WTC11 (cell line): ENCODE measurements around the gene ELOVL6. TPM values are rescaled to one million over a fixed set of nuclear protein-coding genes. Genes with fewer than 3 reads are reported as not detected.
A peak's percentile ranks its signal among the peaks of the same experiment; 100 is the strongest.

Experiments used
- ATAC-seq: fragments of 200-7000 bp; cut with Tn5 transposase; 2 replicates; pipeline ENCODE4 v1.10.0; 2021; ENCODE audit warnings: mild to moderate bottlenecking, moderate library complexity
- CTCF ChIA-PET: fragments of 300-600 bp; sonication (Branson Sonifier 250); formaldehyde crosslinking; loops from one replicate; lab custom pipeline; 2021; ENCODE audit warnings: antibody characterized with exemption; lab: Charles Lee
- POLR2A ChIA-PET: fragments of 350-600 bp; sonication (Branson Sonifier 250); formaldehyde crosslinking; loops from one replicate; lab custom pipeline; 2021; ENCODE audit warnings: antibody characterized with exemption; lab: Charles Lee
- DNase-seq: peaks from one replicate; pipeline ENCODE4 v3.0.0; 2021; ENCODE audit warnings: low spot score
- H3K27ac Mint-ChIP-seq: 2 replicates; pipeline ENCODE4 v1.8.0; 2021; ENCODE audit warnings: mixed read lengths
- H3K27me3 Mint-ChIP-seq: 2 replicates; pipeline ENCODE4 v1.8.0; 2021; ENCODE audit warnings: low read depth, mild to moderate bottlenecking, moderate library complexity, mixed read lengths
- H3K36me3 Mint-ChIP-seq: 2 replicates; pipeline ENCODE4 v1.8.0; 2021; ENCODE audit warnings: mixed read lengths
- H3K4me1 Mint-ChIP-seq: 2 replicates; pipeline ENCODE4 v1.8.0; 2022; ENCODE audit warnings: mixed read lengths
- H3K4me3 Mint-ChIP-seq: 2 replicates; pipeline ENCODE4 v1.8.0; 2021; ENCODE audit warnings: mild to moderate bottlenecking, moderate library complexity, mixed read lengths
- H3K9me3 Mint-ChIP-seq: 2 replicates; pipeline ENCODE4 v1.8.0; 2021; ENCODE audit warnings: mixed read lengths
- AR ChIP-seq: fragments of 250-450 bp; sonication (Bioruptor Pico); IDR thresholded peaks from 2 replicates; pipeline ENCODE4 v1.9.0; 2021; ENCODE audit warnings: mild to moderate bottlenecking
- ATF6 ChIP-seq: sonication (generic); formaldehyde crosslinking; IDR thresholded peaks from 2 replicates; pipeline ENCODE4 v1.8.1; 2023; ENCODE audit warnings: mild to moderate bottlenecking, missing genetic modification reagents
- CDX4 ChIP-seq: fragments of 250-450 bp; sonication (Bioruptor Pico); IDR thresholded peaks from 2 replicates; pipeline ENCODE4 v1.9.0; 2021; ENCODE audit warnings: moderate library complexity, mild to moderate bottlenecking, inconsistent platforms, borderline replicate concordance
- IRF1 ChIP-seq: sonication (generic); formaldehyde crosslinking; IDR thresholded peaks from 2 replicates; pipeline ENCODE4 v1.8.0; 2023; ENCODE audit warnings: missing genetic modification reagents
- KAT7 ChIP-seq: sonication (generic); formaldehyde crosslinking; IDR thresholded peaks from 2 replicates; pipeline ENCODE4 v1.8.1; 2023; ENCODE audit warnings: missing genetic modification reagents, mild to moderate bottlenecking, borderline replicate concordance
- NFE2L1 ChIP-seq: sonication (generic); formaldehyde crosslinking; IDR thresholded peaks from 2 replicates; pipeline ENCODE4 v1.8.1; 2023; ENCODE audit warnings: missing genetic modification reagents
- TCF7 ChIP-seq: sonication (generic); formaldehyde crosslinking; IDR thresholded peaks from 2 replicates; pipeline ENCODE4 v1.8.0; 2022; ENCODE audit warnings: mild to moderate bottlenecking, low read depth, missing genetic modification reagents, moderate library complexity
- ZNF423 ChIP-seq: fragments of 250-450 bp; sonication (Bioruptor Pico); IDR thresholded peaks from 2 replicates; pipeline ENCODE4 v2.1.2; 2022; ENCODE audit warnings: mild to moderate bottlenecking, moderate library complexity
- total RNA-seq: library from RNA; stranded (reverse); gene quantifications from 3 replicates; pipeline ENCODE4 v1.2.3, GENCODE V29; 2021
- TF ChIP-seq, protein P1 (sequence below): fragments of 250-450 bp; sonication (Bioruptor Pico); IDR thresholded peaks from 2 replicates; pipeline ENCODE4 v1.9.0; 2021; ENCODE audit warnings: mild to moderate bottlenecking, borderline replicate concordance
- TF ChIP-seq, protein P2 (sequence below): fragments of 250-450 bp; sonication (Bioruptor Pico); conservative IDR thresholded peaks from 2 replicates; pipeline ENCODE4 v1.9.0; 2021; ENCODE audit warnings: mild to moderate bottlenecking
- TF ChIP-seq, protein P3 (sequence below): fragments of 250-450 bp; sonication (Bioruptor Pico); IDR thresholded peaks from 2 replicates; pipeline ENCODE4 v1.8.0; 2021; ENCODE audit warnings: mild to moderate bottlenecking
- TF ChIP-seq, protein P4 (sequence below): sonication (generic); formaldehyde crosslinking; IDR thresholded peaks from 2 replicates; pipeline ENCODE4 v1.8.0; 2023; ENCODE audit warnings: mild to moderate bottlenecking, missing genetic modification reagents
- TF ChIP-seq, protein P5 (sequence below): fragments of 250-450 bp; sonication (Bioruptor Pico); IDR thresholded peaks from 2 replicates; pipeline ENCODE4 v2.1.2; 2022; ENCODE audit warnings: mild to moderate bottlenecking, moderate library complexity
- TF ChIP-seq, protein P6 (sequence below): sonication (generic); formaldehyde crosslinking; IDR thresholded peaks from 2 replicates; pipeline ENCODE4 v1.8.1; 2023; ENCODE audit warnings: mild to moderate bottlenecking, missing genetic modification reagents, moderate library complexity

ELOVL6 gene
- total RNA-seq, 1 experiment from 2014 or later, result 87.4 TPM

GRCh38 chr4:110106931-110107296 is 91.5 kb downstream of the ELOVL6 start:
- peak; percentile 46 for ATAC-seq
- Mint-ChIP-seq H3K9me3 (no peaks in the 10 kb centered on the region), H3K36me3 (peaks cover 32% of the 10 kb centered on the region), H3K27ac (peak overlapping the region; percentile 61), H3K27me3 (no peaks in the 10 kb centered on the region), H3K4me1 (peaks cover 69% of the 10 kb centered on the region), H3K4me3 (no peak overlapping the region)
- POLR2A ChIA-PET, result no interaction called here
- CTCF ChIA-PET, result no interaction called here
- no peak for DNase-seq
- TF ChIP-seq, protein P1, sequence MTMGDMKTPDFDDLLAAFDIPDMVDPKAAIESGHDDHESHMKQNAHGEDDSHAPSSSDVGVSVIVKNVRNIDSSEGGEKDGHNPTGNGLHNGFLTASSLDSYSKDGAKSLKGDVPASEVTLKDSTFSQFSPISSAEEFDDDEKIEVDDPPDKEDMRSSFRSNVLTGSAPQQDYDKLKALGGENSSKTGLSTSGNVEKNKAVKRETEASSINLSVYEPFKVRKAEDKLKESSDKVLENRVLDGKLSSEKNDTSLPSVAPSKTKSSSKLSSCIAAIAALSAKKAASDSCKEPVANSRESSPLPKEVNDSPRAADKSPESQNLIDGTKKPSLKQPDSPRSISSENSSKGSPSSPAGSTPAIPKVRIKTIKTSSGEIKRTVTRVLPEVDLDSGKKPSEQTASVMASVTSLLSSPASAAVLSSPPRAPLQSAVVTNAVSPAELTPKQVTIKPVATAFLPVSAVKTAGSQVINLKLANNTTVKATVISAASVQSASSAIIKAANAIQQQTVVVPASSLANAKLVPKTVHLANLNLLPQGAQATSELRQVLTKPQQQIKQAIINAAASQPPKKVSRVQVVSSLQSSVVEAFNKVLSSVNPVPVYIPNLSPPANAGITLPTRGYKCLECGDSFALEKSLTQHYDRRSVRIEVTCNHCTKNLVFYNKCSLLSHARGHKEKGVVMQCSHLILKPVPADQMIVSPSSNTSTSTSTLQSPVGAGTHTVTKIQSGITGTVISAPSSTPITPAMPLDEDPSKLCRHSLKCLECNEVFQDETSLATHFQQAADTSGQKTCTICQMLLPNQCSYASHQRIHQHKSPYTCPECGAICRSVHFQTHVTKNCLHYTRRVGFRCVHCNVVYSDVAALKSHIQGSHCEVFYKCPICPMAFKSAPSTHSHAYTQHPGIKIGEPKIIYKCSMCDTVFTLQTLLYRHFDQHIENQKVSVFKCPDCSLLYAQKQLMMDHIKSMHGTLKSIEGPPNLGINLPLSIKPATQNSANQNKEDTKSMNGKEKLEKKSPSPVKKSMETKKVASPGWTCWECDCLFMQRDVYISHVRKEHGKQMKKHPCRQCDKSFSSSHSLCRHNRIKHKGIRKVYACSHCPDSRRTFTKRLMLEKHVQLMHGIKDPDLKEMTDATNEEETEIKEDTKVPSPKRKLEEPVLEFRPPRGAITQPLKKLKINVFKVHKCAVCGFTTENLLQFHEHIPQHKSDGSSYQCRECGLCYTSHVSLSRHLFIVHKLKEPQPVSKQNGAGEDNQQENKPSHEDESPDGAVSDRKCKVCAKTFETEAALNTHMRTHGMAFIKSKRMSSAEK (CRISPR knock-in tag), result no peak
- no peak for TF ChIP-seq AR (CRISPR knock-in tag)
- no peak for TF ChIP-seq ATF6 (CRISPR knock-in tag)
- TF ChIP-seq, protein P2, sequence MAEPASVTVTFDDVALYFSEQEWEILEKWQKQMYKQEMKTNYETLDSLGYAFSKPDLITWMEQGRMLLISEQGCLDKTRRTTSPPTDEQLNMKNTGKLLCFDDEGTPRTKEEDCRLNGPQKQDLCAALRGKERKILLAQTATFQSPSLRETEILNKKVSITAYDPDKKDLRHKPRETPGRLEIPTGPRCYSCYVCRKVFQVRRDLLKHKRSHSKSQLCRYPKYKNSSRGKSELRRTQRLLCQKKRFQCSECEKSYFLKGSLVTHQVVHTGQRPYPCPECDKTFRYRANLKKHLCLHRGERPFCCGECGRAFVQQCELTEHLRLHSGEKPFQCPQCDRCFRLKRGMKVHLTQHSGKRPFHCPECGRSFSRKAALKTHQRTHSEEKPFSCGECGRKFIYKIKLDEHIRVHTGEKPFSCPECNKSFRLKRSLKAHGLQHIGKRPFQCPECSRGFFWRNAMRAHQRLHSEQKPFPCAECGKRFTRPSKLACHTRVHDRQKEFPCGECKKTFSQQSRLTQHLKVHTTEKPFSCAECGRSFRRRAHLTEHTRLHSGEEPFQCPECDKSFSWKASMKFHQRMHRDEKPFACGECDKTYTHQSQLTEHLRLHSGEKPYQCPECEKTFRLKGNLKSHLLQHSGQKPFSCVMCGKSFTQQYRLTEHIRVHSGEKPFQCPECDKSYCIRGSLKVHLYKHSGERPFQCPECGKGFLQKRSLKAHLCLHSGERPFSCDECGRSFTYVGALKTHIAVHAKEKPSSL (CRISPR knock-in tag), result no peak
- TF ChIP-seq ZNF423 (CRISPR knock-in tag), result no peak
- TF ChIP-seq NFE2L1, result no peak
- TF ChIP-seq, protein P3, sequence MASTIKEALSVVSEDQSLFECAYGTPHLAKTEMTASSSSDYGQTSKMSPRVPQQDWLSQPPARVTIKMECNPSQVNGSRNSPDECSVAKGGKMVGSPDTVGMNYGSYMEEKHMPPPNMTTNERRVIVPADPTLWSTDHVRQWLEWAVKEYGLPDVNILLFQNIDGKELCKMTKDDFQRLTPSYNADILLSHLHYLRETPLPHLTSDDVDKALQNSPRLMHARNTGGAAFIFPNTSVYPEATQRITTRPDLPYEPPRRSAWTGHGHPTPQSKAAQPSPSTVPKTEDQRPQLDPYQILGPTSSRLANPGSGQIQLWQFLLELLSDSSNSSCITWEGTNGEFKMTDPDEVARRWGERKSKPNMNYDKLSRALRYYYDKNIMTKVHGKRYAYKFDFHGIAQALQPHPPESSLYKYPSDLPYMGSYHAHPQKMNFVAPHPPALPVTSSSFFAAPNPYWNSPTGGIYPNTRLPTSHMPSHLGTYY (CRISPR knock-in tag), result no peak
- TF ChIP-seq, protein P4, sequence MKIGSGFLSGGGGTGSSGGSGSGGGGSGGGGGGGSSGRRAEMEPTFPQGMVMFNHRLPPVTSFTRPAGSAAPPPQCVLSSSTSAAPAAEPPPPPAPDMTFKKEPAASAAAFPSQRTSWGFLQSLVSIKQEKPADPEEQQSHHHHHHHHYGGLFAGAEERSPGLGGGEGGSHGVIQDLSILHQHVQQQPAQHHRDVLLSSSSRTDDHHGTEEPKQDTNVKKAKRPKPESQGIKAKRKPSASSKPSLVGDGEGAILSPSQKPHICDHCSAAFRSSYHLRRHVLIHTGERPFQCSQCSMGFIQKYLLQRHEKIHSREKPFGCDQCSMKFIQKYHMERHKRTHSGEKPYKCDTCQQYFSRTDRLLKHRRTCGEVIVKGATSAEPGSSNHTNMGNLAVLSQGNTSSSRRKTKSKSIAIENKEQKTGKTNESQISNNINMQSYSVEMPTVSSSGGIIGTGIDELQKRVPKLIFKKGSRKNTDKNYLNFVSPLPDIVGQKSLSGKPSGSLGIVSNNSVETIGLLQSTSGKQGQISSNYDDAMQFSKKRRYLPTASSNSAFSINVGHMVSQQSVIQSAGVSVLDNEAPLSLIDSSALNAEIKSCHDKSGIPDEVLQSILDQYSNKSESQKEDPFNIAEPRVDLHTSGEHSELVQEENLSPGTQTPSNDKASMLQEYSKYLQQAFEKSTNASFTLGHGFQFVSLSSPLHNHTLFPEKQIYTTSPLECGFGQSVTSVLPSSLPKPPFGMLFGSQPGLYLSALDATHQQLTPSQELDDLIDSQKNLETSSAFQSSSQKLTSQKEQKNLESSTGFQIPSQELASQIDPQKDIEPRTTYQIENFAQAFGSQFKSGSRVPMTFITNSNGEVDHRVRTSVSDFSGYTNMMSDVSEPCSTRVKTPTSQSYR, result no peak
- TF ChIP-seq IRF1 (CRISPR knock-in tag), result no peak
- TF ChIP-seq KAT7 (CRISPR knock-in tag), result no peak
- no peak for TF ChIP-seq TCF7 (CRISPR knock-in tag)
- no peak for TF ChIP-seq CDX4 (CRISPR knock-in tag)
- TF ChIP-seq, protein P5, sequence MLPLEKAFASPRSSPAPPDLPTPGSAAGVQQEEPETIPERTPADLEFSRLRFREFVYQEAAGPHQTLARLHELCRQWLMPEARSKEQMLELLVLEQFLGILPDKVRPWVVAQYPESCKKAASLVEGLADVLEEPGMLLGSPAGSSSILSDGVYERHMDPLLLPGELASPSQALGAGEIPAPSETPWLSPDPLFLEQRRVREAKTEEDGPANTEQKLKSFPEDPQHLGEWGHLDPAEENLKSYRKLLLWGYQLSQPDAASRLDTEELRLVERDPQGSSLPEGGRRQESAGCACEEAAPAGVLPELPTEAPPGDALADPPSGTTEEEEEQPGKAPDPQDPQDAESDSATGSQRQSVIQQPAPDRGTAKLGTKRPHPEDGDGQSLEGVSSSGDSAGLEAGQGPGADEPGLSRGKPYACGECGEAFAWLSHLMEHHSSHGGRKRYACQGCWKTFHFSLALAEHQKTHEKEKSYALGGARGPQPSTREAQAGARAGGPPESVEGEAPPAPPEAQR, result no peak
- TF ChIP-seq, protein P6, sequence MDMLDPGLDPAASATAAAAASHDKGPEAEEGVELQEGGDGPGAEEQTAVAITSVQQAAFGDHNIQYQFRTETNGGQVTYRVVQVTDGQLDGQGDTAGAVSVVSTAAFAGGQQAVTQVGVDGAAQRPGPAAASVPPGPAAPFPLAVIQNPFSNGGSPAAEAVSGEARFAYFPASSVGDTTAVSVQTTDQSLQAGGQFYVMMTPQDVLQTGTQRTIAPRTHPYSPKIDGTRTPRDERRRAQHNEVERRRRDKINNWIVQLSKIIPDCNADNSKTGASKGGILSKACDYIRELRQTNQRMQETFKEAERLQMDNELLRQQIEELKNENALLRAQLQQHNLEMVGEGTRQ, result no peak
